IPS-18c (cell line): ENCODE measurements around the gene C7orf33.
"Not testable (repeated sequence)": the region's sequence is repeated elsewhere in the genome, so short reads cannot be mapped to it uniquely, and the experiment has no call there.

Experiments
- H3K4me3 ChIP-seq: 2 replicates; pipeline ENCODE4 v1.7.0; 2013; ENCODE audit warnings: low read depth, mild to moderate bottlenecking, low read length, moderate library complexity; ENCODE audit not compliant: insufficient read depth
- H3K9me3 ChIP-seq: one replicate; pipeline ENCODE4 v1.6.1; 2013; ENCODE audit warnings: mild to moderate bottlenecking, low read length, moderate library complexity; ENCODE audit not compliant: control insufficient read depth, insufficient read depth

The C7orf33 gene

GRCh38 chr7:148572067-148572522 is 18.5 kb upstream of the C7orf33 start:
- Histone ChIP-seq H3K9me3 (no peaks in the 10 kb centered on the region), H3K4me3 (no peak overlapping the region)

DNA sequence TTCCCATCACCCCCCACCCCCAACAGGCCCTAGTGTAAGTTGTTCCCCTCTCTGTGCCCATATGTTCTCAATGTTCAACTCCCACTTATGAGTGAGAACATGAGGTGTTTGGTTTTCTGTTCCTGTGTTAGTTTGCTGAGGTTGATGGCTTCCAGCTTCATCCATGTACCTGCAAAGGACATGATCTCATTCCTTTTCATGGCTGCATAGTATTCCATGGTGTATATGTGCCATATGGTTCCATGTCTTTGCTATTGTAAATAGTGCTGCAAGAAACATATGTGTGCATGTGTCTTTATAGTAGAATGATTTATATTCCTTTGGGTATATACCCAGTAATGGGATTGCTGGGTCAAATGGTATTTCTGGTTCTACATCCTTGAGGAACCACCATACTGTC is 17.0 kb upstream of the C7orf33 start:
- H3K9me3 ChIP-seq, H3K4me3 ChIP-seq: not testable (repeated sequence)

- no peak overlapping the region for H3K4me3 ChIP-seq
- H3K9me3 ChIP-seq, result no peaks in the 10 kb centered on the region
Observed at GRCh38 chr7:148575640-148576411, 14.7 kb upstream of the C7orf33 start.

GRCh38 chr7:148579366-148579765 is 11.2 kb upstream of the C7orf33 start:
- H3K4me3 ChIP-seq, result no peak overlapping the region
- no peaks in the 10 kb centered on the region for H3K9me3 ChIP-seq

GRCh38 chr7:148580446-148580845 is 10.1 kb upstream of the C7orf33 start:
- Histone ChIP-seq H3K4me3 (no peak overlapping the region), H3K9me3 (no peaks in the 10 kb centered on the region)

DNA sequence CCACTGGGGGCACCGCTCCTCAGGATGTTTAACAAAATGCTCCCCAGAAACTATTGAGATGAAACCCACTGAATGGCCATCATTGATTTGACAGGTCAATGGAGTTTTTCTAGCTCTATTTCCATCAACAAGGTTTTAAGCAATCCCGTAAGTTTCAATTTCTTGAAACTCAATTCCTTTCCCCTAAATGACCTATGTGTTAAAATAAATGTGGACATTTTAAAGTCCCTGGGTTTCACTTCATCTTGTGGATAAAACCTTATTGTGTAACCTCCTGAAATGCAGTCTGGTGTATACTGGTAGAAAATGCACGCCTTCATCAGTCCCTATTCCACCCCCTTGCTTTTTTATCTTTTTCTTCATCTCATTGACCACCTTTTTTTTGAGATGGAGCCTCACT is 8.9 kb upstream of the C7orf33 start:
- no peak overlapping the region for H3K4me3 ChIP-seq
- no peaks in the 10 kb centered on the region for H3K9me3 ChIP-seq

- no peaks in the 10 kb centered on the region for H3K9me3 ChIP-seq
- H3K4me3 ChIP-seq, result no peak overlapping the region
Observed at GRCh38 chr7:148584154-148584827, 6.3 kb upstream of the C7orf33 start.

- no peak overlapping the region for H3K4me3 ChIP-seq
- H3K9me3 ChIP-seq, result no peaks in the 10 kb centered on the region
Observed at GRCh38 chr7:148585399-148585798, 5.2 kb upstream of the C7orf33 start.

DNA sequence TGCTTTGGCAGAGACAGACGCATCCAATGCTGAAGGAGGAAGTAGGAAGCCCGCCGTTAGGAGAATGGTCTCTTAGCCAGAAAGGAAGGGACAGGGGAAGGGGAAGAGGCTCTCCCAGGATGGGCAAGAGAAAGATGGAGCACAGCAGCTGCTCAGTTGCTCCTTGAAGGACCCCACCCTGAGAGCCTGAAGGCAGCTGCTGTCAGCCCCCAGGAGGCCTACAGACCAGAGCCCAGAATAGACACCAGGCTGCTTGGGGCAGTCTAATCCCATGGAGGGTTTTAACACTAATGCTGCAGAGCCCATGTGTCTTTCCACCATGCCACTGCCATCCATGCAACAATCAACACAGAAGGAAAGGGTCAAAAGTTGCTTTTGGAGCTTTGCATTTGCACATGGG is 3.5 kb upstream of the C7orf33 start:
- H3K4me3 ChIP-seq, result no peak overlapping the region

DNA sequence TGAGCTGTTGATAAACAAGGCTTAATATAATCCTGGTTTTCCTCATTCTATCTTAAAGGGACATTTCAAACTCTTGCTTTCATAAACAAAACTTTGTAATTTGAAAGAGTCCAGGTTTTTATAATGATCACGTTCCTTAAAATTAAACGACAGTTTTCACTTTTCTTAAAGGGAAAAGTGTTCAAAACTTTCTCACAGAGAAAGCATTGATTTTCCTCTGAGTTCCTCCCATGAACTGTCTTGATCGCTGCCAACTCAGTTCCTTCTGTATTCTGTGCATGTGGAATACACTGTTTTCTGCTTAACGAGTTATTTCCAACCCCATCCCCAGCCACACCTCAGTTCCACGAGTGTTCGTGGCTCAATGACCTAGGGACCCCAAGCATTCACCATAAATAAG is 2.4 kb upstream of the C7orf33 start:
- H3K4me3 ChIP-seq, result no peak overlapping the region
- H3K9me3 ChIP-seq, result no peaks in the 10 kb centered on the region

More for the DNA sequence above, 3.5 kb upstream of the C7orf33 start:
- no peaks in the 10 kb centered on the region for H3K9me3 ChIP-seq

DNA sequence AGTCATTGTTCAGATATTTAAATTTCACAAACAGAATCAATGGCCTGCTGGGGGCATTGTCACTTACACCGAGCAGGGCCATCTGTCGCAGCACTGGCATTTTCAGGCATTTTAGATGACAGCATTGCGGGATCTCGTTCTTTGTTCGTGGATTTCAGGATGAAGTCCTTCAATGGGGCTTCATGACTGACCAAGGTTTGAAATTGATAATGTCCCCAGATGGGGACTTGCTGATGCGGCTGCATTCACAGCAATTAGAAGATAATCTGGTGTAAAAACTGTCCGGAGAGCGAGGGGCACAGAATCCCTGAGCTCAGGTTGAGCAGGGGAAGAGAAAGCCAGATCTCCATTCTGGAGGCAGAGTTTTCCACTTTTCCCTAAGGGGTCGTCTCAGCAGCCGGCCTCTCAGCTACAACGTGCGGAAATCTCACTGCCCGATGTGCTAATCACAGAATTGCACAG is 1.9 kb upstream of the C7orf33 start:
- Histone ChIP-seq H3K9me3 (no peaks in the 10 kb centered on the region), H3K4me3 (no peak overlapping the region)

GRCh38 chr7:148589640-148590039 is 926 bp upstream of the C7orf33 start:
- Histone ChIP-seq H3K9me3 (no peaks in the 10 kb centered on the region), H3K4me3 (no peak overlapping the region)

DNA sequence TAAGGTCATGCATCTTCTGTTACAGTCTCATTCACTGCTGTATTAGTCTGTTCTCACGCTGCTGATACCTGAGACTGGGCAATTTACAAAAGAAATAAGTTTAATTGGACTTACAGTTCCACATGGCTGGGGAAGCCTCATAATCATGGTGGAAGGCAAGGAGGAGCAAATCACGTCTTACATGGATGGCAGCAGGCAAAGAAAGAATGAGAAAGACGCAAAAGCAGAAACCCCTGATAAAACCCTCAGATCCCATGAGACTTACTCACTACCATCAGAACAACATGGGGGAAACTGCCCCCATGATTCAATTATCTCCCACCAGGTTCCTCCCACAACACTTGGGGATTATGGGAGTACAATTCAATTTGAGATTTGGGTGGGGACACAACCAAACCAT is 5.8 kb downstream of the C7orf33 start:
- H3K9me3 ChIP-seq, result not testable (repeated sequence)

DNA sequence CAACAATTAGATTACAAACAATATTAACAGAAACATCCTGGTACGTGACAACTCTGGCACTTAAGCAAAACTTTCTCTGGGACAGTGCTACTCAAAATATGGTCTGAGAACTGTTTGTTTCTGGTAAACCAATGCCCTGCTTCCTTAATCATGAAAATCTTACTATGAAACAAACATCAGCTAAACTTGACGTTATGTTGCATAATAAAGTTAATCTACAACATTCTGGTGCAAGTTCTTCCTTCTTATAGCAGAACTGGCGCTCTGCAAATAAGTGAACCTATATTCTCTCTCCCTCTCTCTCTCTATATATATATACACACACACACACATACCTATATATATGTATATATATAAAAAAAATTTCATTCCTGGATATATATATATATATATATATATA is 7.8 kb downstream of the C7orf33 start:
- H3K4me3 ChIP-seq, result no peak overlapping the region

More for the DNA sequence above, 5.8 kb downstream of the C7orf33 start:
- H3K4me3 ChIP-seq, result not testable (repeated sequence)

DNA sequence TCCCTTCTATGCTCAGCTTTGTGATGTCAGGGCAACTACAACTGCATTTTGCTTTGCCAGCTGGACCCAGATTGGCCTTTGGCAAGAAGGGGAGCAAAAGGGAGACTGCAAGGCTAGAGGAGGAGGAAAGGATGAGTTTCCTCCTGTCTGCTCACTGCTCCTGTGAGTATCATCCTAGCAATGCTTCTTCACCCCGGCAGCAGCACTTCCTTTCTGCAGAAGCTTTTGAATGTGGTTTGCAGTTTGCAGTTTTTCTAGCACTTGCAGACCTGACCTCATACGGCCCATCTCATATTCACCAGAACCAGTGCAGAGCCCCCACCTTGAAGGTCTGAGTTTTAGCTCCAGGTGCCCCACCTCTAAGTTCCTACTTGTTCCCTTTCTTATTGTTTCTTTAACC is 14.8 kb downstream of the C7orf33 start:
- H3K4me3 ChIP-seq, result no peak overlapping the region
- no peaks in the 10 kb centered on the region for H3K9me3 ChIP-seq

More for the DNA sequence above, 7.8 kb downstream of the C7orf33 start:
- H3K9me3 ChIP-seq, result no peaks in the 10 kb centered on the region

- no peak overlapping the region for H3K4me3 ChIP-seq
Observed at GRCh38 chr7:148607151-148607661, 16.6 kb downstream of the C7orf33 start.

GRCh38 chr7:148609045-148609725 is 18.6 kb downstream of the C7orf33 start:
- Histone ChIP-seq H3K4me3 (no peak overlapping the region), H3K9me3 (no peaks in the 10 kb centered on the region)

More at GRCh38 chr7:148607151-148607661, 16.6 kb downstream of the C7orf33 start:
- H3K9me3 ChIP-seq, result no peaks in the 10 kb centered on the region

DNA sequence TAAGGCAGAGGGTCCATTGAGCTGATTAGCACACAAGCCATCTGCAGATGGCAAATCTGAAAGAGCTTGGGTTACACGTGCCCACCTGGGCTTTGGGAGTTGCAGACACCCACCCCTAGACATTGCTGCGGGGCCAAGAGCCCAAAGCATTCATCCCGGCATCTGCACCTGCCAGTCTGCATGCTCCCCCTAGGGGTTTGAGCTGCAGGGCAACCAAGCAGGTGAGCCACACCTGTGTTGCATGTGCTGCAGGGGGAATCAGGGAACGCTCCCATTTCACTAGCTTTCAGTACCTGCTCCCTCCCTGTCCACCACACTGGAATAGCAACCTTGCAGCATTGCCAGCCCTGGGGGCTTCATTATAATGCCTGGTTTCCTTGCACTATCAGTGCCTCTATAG is 21.1 kb downstream of the C7orf33 start:
- Histone ChIP-seq H3K9me3 (no peaks in the 10 kb centered on the region), H3K4me3 (no peak overlapping the region)
